Measurements from ENCODE around the gene SAMD11.
"Not testable (repeated sequence)": the region's sequence is repeated elsewhere in the genome, so short reads cannot be mapped to it uniquely, and the experiment has no call there.

SAMD11 gene, protein sequence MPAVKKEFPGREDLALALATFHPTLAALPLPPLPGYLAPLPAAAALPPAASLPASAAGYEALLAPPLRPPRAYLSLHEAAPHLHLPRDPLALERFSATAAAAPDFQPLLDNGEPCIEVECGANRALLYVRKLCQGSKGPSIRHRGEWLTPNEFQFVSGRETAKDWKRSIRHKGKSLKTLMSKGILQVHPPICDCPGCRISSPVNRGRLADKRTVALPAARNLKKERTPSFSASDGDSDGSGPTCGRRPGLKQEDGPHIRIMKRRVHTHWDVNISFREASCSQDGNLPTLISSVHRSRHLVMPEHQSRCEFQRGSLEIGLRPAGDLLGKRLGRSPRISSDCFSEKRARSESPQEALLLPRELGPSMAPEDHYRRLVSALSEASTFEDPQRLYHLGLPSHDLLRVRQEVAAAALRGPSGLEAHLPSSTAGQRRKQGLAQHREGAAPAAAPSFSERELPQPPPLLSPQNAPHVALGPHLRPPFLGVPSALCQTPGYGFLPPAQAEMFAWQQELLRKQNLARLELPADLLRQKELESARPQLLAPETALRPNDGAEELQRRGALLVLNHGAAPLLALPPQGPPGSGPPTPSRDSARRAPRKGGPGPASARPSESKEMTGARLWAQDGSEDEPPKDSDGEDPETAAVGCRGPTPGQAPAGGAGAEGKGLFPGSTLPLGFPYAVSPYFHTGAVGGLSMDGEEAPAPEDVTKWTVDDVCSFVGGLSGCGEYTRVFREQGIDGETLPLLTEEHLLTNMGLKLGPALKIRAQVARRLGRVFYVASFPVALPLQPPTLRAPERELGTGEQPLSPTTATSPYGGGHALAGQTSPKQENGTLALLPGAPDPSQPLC

DNA sequence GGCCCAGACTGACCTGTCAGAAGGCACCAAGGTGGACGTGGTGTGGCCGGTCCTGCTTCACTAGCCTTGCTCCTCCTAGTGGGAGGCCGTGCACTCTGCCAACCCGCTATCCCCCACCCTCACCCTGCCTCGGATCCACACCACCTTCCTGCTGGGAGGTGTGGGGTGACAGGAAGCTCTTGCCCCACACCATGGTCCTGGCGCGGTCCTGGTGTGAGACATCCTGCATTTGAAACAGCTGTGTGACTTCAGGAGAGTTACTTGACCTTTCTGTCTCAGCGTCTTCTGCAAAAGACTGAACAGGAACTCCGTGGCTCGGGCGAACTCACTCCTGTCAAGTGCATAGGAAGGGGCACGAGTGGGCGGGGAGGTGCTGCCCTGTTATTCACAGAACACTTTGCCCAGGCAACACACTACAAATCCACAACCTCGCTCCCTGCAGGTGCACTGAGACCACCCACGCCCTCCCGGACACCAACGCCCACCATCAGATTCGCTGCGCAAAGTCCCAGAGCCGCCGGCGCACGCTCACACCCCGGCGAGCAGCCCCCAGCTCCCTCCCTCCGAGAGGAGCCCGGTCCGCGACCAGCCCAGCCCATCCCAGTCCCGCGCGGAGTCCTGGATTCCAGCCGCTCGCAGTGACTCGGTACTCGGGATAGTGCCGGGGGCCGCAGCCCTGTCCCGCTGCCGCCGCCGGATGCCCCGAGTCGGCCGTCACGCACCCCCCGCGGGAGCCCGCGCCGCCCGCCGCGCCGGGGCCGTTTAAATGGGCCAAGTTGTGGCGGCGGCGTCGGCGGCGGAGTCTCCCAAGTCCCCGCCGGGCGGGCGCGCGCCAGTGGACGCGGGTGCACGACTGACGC is at the start of gene SAMD11:
Gene SAMD11, plus strand, starts transcription at position 793 of the 860 bp plus-strand sequence. CDS start 509 bp downstream, outside the sequence.
- DNase-seq: peak; percentile 68

DNA sequence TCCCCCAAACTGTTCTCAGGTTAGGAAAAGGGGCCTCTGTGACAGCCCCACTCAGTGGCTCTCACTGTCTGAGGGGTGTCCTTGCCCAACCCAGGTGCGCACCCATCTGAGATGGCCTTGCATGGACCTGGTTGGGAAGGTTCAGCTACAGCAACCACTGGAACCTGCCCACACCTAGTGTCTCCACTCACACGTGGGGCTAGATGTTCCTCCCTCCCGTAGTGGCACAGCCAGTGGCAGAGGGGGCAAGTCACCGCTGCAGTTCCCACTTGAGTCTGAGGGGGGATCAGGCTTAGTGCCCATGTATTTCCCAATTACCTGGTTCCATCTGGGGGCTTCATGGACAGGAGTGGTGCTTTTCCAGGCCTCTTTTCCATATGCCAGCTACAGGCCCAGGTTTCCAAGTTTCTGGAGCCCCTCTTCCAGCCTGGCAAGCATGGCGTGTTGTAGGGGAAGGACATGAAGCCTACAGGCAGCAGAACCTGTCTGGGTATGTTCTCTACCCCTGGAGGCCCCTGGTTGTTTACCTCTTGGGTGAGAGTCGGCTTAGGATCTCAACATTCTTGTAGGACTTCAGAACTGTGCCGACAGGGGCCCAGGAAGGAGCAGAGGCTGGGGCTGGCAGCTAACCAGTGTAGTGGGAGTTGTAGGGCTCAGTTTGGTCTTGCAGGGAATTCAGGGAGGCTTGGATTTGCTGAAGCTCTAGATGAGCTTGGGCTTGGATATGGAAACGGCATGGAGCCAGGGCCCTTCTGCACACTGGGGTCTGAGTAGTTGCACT is 47.1 kb upstream of the SAMD11 start:
- DNase-seq: not testable (repeated sequence)

DNA sequence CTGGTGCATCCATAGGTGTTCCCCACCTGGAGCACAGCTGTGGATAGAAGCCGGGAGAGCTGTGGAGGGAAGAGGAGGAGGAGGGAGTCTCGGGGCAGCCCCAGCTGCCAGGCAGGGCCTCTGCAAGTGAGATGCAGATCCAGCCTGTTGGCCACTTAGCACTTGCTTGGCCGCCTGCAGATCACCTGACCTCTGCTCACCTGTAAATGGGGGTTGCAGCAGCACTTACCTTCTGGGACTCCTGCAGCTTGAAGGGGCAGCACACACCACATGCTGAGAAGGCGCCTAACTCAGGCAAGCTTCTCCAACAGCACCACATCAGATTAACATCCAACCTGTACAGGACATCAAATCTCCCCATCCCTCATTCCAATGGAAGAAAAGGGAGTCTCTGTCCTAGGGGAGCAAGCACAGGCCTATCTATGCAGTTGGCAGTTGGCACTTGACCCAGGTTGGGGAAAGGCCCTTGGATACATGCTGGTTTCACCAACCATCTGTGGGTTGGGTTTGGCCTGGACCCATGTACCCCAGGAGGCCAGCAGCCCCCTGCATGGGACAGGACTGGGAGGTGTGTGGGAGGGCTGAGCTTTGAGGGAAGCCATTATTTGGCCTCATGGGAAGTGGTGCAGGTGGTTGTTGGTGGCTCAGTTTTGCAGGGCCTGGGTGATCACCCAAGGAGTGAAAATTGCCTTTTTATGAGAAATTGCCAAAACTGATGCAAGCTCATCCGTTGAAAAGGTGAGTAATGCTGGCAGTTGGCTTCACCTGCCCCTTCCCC is 46.3 kb upstream of the SAMD11 start:
- DNase-seq: not testable (repeated sequence)

DNA sequence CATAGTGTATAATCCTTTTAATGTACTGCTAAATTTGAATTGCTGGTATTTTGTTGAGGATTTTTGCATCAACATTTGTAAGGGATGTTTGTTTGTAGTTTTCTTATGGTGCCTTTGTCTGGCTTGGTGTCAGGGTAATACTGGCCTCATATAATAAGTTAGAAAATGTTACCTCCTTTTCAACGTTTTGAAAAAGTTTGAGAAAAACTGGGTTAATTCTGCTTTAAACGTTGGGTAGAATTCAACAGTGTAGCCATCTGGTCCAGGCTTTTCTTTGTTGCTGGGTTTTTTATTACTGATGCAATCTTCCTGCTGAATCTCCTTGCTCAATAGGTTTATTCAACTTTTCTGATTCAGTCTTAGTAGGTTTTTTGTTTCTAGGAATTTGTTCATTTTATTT is 43.2 kb upstream of the SAMD11 start:
- not testable (repeated sequence) for DNase-seq

DNA sequence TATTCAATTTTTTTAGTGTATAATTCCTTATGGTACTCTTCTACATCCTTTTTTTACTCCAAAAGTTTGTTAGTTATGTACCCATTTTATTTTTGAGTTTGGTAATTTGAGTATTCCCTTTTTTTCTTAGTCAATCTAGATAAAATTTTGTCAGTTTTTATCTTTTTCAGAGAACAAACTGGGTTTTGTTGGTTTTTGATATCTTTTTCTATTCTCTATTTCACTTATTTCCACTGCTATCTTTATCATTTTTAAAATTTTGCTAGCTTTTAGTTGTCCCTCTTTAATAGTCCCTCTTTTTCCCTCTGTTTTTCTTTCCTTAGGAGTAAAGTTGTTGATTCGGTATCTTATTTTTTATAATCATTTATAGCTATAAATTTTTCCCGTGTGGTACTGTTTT is 42.8 kb upstream of the SAMD11 start:
- DNase-seq: not testable (repeated sequence)

DNA sequence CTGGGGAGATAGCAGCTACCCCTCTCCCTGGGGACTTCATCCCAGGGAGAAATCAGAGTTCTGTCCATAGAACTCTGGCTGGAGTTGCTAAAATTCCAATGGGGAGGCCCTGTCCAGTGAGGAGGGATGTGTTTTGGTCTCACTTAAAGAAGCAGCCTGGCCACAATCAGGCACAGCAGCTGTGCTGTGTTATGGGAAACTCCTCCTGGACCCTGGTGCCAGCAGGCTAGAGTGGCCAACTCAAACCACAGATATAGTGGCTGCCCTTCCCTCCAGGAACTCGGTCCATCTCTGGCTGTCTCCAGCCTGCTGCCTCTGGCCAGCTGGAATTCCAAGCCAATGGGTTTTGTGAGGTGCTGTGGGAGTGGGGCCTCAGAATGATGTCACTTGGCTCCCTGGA is 37.4 kb upstream of the SAMD11 start:
- no peak for DNase-seq

DNA sequence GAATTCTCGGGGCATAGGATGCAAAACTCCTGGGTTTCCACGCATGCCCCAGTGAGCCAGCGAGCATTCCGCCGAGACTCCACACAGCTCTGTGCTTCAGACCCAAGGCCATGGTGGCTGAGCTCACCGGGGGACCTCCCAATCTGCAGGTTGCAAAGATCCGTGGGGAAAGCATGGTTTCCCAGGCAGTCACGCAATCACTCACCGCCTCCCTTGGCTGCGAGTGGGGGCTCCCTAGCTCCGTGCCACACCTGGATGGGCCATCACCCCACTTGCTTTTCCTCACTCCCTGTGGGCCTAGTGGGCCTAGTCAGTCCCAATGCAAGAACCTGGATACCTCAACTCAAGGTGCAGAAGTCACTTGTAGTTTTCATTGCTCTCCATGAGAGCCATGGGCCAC is 37.0 kb upstream of the SAMD11 start:
- no peak for DNase-seq

DNA sequence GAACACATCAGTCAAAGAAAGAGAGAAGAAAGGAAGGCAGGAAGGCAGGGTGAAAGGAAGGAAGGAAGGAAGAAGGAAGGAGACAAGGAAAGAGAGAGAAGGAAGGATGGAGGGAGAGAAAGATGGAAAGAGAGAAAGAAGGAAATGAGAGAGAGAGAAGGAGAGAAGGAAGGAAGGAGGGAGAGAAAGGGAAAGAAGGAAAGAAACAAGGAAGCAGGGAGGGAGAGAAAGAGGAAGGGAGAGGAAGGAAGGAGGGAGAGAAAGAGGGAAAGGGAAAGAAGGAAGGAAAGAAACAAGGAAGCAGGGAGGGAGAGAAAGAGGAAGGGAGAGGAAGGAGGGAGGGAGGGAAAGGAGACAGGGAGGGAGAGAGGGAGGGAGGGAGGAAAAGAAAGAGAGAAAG is 35.4 kb upstream of the SAMD11 start:
- DNase-seq: no peak

DNA sequence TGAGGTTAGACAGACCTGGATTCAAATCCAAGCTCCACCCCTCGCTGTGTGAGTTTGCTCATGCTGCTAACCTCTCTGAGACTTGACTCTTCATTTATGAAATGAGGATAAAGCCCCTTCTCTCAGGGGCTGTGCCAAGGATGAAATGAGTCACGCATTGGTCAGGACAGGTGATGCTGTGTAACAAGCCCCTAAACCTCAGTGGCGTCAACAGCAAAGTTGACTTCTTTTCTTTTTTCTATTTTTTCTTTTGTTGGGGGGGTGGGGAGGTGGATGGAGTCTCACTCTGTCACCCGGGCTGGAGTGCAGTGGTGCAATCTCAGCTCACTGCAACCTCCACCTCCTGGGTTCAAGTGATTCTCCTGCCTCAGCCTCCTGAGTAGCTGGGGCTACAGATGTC is 33.9 kb upstream of the SAMD11 start:
- not testable (repeated sequence) for DNase-seq

DNA sequence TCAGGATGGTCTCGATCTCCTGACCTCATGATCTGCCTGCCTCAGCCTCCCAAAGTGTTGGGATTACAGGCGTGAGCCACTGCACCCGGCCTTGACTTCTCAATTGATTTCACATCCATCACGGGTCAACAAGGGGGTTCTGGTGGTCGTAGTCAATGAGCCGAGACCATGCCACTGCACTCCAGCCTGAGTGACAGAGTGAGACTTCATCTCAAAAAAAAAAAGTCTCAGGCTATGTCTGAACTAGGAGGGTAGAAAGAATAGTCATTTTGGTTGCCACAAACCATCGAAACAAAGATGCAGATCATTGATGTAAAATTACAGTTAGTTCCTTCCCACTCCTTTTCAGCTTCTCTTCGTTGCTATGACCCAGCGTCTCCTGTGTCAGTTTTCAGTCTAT is 33.5 kb upstream of the SAMD11 start:
- DNase-seq: not testable (repeated sequence)

DNA sequence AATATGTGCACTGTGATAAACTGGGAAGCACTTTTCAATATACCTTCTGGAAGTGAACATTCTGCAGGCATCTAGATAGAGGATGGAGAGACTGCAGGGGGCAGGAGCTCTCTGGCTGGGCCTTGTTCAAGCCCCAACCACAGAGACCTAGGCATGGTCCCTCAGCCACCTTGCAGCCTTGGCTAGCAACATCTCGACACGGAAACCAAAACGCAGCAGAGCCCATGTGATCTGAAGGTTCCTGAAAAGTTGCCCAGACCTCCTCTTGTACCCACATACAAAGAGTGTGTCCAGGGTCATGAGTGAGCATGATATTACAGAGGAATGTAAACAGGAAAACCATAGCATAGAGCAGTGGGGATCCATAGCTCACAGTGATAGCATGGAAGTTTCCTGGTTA is 33.1 kb upstream of the SAMD11 start:
- no peak for DNase-seq

DNA sequence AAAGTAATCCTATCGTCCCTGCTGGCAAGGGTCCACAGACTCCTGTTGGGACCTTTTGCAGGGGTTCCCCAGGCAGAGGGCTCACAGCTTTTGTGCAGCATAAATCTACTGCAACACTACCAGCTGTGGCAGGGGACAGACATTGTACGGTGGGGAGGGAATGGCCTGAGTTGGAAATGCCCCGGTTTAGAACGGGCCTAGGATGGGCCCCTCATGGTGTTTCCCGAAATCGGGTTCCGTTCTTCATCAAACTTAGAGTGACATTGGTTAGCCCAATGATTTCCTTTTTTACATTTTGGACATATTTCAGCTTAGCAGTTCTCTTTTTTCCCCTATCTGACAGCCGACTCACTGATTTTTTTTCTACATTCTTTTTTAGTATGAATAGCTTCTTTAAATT is 26.5 kb upstream of the SAMD11 start:
- DNase-seq: no peak

DNA sequence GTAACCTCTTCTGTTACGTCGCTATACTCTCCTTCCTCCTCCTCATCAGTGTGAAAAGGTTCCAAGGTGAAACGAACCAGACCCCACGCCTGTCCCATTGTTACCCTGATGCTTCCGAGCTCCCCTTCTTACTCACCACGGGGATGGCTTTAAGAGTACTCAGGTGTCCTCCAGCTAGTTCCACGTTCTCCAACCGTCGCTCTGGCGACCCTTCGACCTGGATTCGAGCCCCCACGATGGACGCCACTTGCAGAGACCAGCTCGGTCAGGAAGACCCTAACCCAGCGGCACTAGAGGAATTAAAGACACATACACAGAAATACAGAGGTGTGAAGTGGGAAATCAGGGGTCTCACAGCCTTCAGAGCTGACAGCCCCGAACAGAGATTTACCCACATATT is 25.8 kb upstream of the SAMD11 start:
- DNase-seq: not testable (repeated sequence)

DNA sequence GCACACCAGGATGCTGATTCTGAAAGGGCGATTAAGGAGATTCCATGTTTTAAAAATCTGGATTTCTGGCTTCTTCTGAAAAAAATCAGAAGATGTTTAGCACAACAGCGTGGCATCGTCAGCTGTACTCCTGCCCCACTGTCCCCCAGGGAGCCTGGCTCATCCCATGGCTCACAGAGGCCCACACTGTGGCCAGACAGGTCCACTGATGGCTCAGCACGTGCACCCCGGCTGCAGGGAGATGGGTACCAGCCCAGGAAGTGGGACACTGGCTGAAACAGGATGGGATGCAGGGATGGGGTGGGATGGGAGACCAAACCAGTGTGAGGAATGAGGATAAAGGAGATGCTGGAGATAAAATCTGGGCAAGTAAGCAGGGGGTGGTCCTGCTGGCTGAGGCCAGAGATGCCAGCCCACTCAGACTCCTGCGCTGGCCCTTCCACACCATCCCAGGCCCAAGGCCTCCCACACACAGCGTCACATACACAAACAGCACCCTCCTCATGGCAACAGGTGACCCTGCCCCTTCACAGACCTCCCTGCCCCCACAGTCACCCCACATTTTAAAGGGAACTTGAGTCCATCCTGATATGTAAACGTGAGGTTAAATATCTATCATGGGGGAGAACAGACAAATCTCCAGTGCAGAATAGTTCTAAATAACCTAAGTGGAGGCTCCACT is 23.9 kb upstream of the SAMD11 start:
- DNase-seq: no peak

DNA sequence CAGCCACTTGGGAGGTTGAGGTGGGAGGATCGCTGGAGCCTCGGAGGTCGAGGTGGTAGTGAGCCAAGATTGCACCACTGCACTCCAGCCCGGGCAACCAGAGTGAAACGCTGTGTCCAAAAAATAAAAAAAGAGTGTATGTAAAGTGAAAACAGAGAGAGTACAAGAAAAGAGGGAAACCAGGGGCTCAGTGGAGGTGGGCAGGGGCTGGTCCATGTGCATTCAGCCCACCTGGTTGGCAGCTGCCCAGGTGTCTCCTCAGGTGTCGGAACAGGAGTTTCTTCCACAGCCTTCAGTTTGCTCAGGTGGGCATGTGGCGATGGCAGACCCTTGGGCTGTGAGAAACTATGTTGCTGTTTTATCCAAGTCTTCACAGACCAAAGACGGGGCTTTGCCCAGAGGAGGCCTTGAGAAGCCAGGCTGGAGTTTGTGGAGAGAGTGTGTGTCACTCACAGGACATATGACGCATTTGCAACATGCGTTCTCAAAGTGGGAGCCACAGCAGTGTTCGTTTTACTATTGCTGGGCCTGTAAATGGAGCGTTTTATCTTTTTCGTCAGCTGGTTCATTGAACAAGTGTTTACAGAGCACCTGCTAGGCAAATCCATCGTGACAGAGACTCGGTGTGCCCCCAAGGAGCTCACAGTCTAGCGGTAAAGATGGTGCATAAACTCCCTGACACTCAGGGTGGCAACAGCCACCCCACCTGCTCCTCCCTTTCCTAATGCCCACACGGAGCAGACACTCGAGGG is 22.4 kb upstream of the SAMD11 start:
- no peak for DNase-seq

DNA sequence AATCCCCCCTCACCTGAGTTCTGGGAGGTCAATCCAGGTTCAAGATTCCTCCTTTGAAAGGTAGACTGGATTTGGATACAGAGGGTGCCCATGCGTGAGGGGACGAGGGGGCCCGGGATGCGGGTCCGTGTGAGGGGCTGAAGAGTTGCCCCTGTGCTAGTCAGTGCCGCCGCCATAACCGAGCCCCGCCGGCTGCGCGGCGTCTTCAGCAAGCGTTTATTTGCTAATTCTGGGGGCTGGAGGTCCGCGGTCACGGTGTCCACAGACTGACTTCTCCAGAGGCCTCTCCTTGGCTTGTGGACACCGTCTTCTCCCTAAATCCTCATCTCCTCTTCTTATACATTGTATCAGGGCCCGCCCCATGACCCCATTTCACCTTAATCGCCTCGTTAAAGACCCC is 20.9 kb upstream of the SAMD11 start:
- DNase-seq: no peak

DNA sequence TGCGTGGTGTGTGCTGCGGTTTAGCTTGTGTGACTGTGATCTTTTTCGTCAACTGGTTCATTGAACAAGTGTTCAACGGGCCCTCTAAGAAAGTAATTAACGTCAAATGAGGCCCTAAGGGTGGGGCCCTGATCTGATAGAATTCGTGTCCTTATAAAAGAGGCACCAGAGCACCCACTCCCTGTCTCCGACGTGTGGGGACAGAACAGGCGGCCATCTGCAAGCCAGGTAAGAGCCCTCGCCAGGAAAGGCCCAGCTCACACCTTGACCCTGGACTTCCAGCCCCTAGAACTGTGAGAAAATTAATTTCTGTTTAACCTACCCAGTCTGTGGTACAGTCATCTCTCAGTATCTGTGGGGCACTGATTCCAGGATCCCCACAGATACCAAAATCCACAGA is 20.4 kb upstream of the SAMD11 start:
- DNase-seq: no peak

DNA sequence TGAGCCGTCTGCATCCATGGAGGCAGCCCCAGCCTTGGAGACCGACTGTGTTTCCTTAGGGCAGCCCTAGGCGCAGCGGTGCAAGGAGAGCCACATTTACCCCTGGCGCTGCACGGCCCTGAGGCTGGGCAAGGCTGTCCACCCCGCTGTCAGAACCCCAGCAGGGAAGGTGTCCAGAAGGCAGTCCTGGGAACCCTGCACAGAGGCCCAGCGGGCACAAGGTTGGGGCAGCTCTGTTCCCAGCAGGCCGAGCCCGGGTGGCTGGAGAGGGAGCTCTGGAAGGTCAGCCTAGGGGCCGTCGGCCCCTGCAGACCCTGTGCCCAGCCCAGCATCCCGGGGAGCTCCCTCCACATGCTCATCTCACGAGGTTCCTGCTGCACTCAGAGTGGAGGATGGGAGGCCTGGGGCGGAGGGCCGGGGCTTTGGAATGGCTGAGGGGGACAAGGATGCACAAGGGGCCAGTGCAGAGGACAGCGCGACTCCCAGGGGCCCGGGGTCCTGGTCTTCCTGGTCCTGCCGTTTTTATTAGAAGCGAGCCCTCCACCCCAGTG is 19.9 kb upstream of the SAMD11 start:
- no peak for DNase-seq

DNA sequence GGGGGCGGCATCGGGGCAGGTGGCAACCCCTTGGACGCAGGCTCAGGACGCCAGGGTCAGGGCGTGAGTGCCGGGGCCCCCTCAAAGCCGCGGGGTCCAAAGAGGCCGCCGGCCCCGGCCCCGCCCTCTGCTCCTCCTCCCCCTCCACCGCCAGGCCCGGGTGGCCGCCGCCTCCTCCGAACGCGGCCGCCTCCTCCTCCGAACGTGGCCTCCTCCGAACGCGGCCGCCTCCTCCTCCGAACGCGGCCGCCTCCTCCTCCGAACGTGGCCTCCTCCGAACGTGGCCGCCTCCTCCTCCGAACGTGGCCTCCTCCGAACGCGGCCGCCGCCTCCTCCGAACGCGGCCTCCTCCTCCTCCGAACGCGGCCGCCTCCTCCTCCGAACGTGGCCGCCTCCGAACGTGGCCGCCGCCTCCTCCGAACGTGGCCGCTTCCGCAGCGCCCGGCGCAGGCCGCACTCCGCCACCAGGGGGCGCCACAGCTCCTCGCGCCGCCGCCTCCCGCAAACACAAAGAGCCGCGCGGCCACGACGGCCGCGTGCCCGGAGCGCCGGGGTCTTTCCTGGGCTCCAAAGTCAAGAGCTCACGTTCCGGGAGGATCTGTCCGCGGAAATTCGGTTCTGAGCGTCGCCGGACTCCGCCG is 19.3 kb upstream of the SAMD11 start:
- peak; percentile 54 for DNase-seq

Data from NCI-H1436 (cell line).